Muscle layer of colon (tissue), 2 donors: ENCODE data around the gene RELL1.

ENCODE experiments used
- H3K27ac ChIP-seq: one replicate; pipeline ENCODE4 v1.7.0; 2013; ENCODE audit warnings: low read depth, mild to moderate bottlenecking, low read length, moderate library complexity
- H3K27me3 ChIP-seq, 2 donors: one replicate each; pipeline ENCODE4 v1.7.0; 2013; ENCODE audit warnings: low read length in 2 of 2, mild to moderate bottlenecking in 2 of 2; ENCODE audit not compliant: insufficient read depth in 2 of 2, control insufficient read depth in 1 of 2
- H3K36me3 ChIP-seq: one replicate; pipeline ENCODE4 v1.7.0; 2013; ENCODE audit warnings: mild to moderate bottlenecking, low read length; ENCODE audit not compliant: insufficient read depth
- H3K4me1 ChIP-seq: one replicate; pipeline ENCODE4 v1.7.0; 2013; ENCODE audit warnings: mild to moderate bottlenecking, low read length; ENCODE audit not compliant: insufficient read depth
- H3K4me3 ChIP-seq, 2 donors: one replicate each; pipeline ENCODE4 v1.7.0; 2013; ENCODE audit warnings: low read length in 2 of 2, low read depth in 1 of 2, mild to moderate bottlenecking in 1 of 2, moderate library complexity in 1 of 2
- H3K9ac ChIP-seq: one replicate; pipeline ENCODE4 v1.7.0; 2013; ENCODE audit warnings: low read length
- H3K9me3 ChIP-seq: one replicate; pipeline ENCODE4 v1.7.0; 2013; ENCODE audit warnings: mild to moderate bottlenecking, low read length
- donor health status: abdominal sarcoma.
- donor health status: Adenocarcinoma of cecum.

Gene RELL1

DNA sequence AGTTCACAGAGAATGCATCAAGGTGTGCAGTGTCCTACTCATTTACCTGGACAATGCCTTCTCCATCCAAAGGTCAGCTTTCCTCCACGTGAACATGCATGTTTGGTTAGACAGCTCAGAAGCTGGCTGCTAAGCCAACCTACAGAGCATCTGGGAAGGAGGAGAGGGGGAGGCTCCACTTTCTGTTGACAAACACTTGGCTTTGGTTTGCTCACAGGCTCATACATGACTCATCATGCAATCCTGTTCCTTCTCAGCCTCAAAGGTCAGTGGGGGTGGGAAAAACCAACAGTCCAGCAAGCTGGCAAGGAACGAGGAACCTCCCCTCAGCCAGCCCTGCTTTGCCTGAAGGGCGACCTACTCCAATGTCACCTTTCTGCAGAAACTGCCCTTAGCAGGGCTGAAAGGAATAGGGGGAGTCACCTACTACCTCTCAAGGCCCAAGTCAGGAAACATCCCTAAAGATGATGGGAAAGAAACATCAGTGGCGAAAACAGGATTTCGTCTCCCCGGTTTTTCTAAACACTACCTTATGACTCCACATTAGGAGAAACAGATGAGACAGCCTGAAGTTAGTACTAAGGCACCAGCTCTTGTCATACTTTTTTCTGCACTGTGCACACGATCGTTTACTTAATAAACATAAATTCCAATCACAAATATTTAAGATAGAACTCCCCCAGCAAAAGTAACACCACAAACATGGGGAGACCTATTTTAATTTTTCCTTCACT, 37.9 kb downstream of the RELL1 start:
- H3K9ac ChIP-seq: no peak overlapping the region
- H3K36me3 ChIP-seq: peaks cover 32% of the 10 kb centered on the region
- H3K27ac ChIP-seq: no peak overlapping the region
- H3K4me3 ChIP-seq: no peak overlapping the region
- no peaks in the 10 kb centered on the region for H3K9me3 ChIP-seq
- no peaks in the 10 kb centered on the region for H3K27me3 ChIP-seq
- H3K4me1 ChIP-seq: peaks cover 7% of the 10 kb centered on the region

GRCh38 chr4:37646247-37646646, 39.9 kb downstream of the RELL1 start:
- H3K4me1 ChIP-seq: peaks cover 7% of the 10 kb centered on the region
- H3K27ac ChIP-seq: no peak overlapping the region
- no peaks in the 10 kb centered on the region for H3K27me3 ChIP-seq
- no peak overlapping the region for H3K9ac ChIP-seq
- no peaks in the 10 kb centered on the region for H3K9me3 ChIP-seq
- no peak overlapping the region for H3K4me3 ChIP-seq
- peaks cover 32% of the 10 kb centered on the region for H3K36me3 ChIP-seq

GRCh38 chr4:37645736-37646135, 40.4 kb downstream of the RELL1 start:
- Histone ChIP-seq H3K27me3 (no peaks in the 10 kb centered on the region), H3K27ac (no peak overlapping the region), H3K9me3 (no peaks in the 10 kb centered on the region)

GRCh38 chr4:37644962-37645361, 41.2 kb downstream of the RELL1 start:
- Histone ChIP-seq H3K9me3 (no peaks in the 10 kb centered on the region), H3K36me3 (peaks cover 32% of the 10 kb centered on the region), H3K4me1 (peaks cover 7% of the 10 kb centered on the region), H3K27me3 (no peaks in the 10 kb centered on the region), H3K9ac (no peak overlapping the region), H3K4me3 (no peak overlapping the region), H3K27ac (no peak overlapping the region)

More at GRCh38 chr4:37645736-37646135, 40.4 kb downstream of the RELL1 start:
- H3K4me1 ChIP-seq: peaks cover 7% of the 10 kb centered on the region
- H3K4me3 ChIP-seq: no peak overlapping the region
- H3K9ac ChIP-seq: no peak overlapping the region
- peaks cover 32% of the 10 kb centered on the region for H3K36me3 ChIP-seq

DNA sequence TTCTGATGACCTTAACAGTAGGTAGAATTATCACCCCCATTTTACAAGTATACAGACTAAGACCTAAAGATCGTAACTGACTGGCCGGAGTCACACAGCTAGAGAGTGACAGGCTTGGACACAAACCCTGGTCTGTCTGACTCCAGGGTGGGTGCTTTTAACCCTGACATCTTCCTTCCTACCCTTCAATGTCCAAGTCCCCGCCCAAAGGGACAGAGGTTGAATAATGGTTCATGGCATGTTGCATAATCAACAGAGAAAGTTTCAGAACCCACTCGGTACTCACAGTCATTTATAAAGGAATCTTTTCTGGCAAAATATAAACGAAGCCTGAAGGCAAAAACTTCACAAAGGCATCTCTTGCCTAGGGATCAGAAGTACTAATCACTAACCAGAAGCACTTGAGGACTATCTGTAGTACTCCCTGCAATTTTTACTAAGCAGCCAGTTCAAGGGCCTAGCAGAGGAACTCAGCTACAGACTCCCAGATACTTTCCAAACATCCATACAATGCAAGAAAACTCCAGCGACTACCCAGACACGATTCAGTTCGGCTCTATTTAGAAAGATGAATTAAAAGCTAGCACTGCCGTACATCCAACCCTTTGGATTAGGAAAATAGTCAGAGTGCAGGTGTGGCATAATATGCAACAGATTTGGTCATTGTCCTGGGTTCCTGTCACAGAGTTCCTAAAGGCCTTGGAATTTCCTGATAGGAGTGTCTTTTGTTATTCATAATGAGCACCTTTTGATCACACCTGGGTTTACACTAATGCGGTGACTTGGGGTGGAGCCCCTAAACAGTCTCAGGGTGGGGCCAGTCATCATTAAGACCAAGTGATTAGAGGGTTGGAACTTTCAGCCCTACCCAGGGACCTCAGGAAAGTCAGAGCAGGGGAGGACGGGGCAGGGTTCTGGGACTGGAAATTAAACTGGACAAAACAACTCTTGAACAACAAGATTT, 44.0 kb downstream of the RELL1 start:
- Histone ChIP-seq H3K4me3 (no peak overlapping the region), H3K9me3 (no peaks in the 10 kb centered on the region), H3K36me3 (peaks cover 21% of the 10 kb centered on the region), H3K27ac (no peak overlapping the region), H3K9ac (no peak overlapping the region), H3K4me1 (no peaks in the 10 kb centered on the region), H3K27me3 (no peaks in the 10 kb centered on the region)

DNA sequence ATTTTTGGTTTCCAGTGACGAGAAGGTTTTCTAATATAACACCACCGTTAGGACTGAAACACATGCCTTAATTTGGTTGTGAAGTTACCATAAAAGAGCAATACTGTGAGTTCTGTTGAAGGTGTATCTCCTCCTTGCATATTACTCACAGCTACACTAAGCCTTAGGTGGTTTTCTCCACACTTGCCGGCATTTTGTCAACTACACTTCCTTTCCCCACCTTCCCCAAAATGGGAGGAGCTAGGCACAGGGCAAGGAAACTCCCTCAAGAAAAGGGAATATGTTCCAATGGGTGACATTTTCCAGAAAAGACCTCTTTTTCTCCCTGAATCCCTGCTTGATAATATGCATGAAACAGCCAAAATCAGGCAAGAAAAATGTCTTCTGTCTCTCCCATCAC, 44.8 kb downstream of the RELL1 start:
- no peak overlapping the region for H3K9ac ChIP-seq
- no peak overlapping the region for H3K27ac ChIP-seq
- H3K27me3 ChIP-seq: no peaks in the 10 kb centered on the region
- H3K4me3 ChIP-seq: no peak overlapping the region
- no peaks in the 10 kb centered on the region for H3K9me3 ChIP-seq
- H3K4me1 ChIP-seq: no peaks in the 10 kb centered on the region
- H3K36me3 ChIP-seq: peaks cover 14% of the 10 kb centered on the region

GRCh38 chr4:37639551-37640285, 46.5 kb downstream of the RELL1 start:
- Histone ChIP-seq H3K9ac (no peak overlapping the region), H3K36me3 (peaks cover 14% of the 10 kb centered on the region), H3K27me3 (no peaks in the 10 kb centered on the region), H3K4me1 (no peaks in the 10 kb centered on the region), H3K27ac (no peak overlapping the region), H3K4me3 (no peak overlapping the region), H3K9me3 (no peaks in the 10 kb centered on the region)

DNA sequence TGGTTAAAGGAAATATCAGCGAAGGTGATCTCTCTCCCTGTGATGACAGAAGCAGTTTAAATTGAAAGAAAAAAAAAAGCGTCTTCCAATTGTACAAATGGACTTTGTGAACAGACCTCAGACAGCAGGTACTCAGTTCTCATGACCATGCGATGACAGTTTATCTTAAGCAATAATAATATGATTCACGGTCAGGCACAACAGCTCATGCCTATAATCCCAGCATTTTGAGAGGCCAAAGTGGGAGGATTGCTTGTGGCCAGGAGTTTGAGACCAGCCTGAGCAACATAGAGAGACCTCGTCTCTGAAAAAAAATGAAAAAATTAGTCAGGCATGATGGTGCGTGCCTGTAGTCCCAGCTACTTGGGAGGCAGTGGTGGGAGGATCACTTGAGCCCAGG, 51.0 kb downstream of the RELL1 start:
- no peaks in the 10 kb centered on the region for H3K27me3 ChIP-seq
- H3K4me3 ChIP-seq: no peak overlapping the region
- no peak overlapping the region for H3K27ac ChIP-seq
- no peaks in the 10 kb centered on the region for H3K4me1 ChIP-seq
- no peak overlapping the region for H3K9ac ChIP-seq
- no peaks in the 10 kb centered on the region for H3K9me3 ChIP-seq
- peaks cover 36% of the 10 kb centered on the region for H3K36me3 ChIP-seq

DNA sequence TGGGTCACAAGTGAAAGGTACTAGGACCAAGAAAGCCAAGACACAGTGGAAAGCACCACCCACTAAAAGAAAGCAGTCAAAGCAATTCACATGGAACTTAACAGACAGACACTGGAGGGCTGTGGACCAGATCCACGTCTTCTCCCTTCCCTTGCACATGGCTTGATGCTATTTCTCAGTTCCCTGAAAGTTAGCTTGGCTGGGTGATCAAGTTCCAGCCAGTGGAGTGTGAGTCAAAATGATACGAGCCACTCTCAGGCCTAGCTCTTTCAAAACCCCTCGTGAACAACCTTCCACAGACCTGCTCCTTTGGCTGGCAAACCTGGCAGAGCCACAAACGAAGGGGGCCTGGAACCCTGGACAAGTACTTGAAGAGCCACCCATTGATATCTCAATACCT, 52.0 kb downstream of the RELL1 start:
- H3K27ac ChIP-seq: no peak overlapping the region
- no peak overlapping the region for H3K4me3 ChIP-seq
- H3K27me3 ChIP-seq: no peaks in the 10 kb centered on the region
- H3K9me3 ChIP-seq: no peaks in the 10 kb centered on the region
- peaks cover 36% of the 10 kb centered on the region for H3K36me3 ChIP-seq
- no peak overlapping the region for H3K9ac ChIP-seq
- no peaks in the 10 kb centered on the region for H3K4me1 ChIP-seq

GRCh38 chr4:37632836-37633235, 53.3 kb downstream of the RELL1 start:
- no peak overlapping the region for H3K4me3 ChIP-seq
- peaks cover 36% of the 10 kb centered on the region for H3K36me3 ChIP-seq
- H3K27ac ChIP-seq: no peak overlapping the region
- H3K27me3 ChIP-seq: no peaks in the 10 kb centered on the region
- H3K4me1 ChIP-seq: no peaks in the 10 kb centered on the region
- H3K9ac ChIP-seq: no peak overlapping the region
- no peaks in the 10 kb centered on the region for H3K9me3 ChIP-seq

DNA sequence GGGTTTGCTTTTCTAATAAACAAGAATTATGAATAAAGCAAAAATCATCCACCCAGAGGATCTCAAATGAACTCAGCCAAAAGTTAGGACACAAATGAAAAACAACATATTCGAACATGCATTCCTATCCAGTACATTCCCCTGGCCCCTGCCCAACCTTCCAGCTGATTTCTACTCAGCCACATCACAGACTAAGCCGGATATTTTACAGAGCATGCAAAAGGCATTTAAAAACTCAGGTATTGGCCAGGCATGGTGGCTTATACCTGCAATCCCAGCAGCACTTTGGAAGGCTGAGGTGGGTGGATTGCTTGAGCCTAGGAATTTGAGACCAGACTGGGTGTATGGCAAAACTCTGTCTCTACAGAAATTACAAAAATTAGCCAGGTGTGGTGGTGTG, 54.6 kb downstream of the RELL1 start:
- H3K9ac ChIP-seq: no peak overlapping the region
- H3K9me3 ChIP-seq: no peaks in the 10 kb centered on the region
- H3K4me1 ChIP-seq: no peaks in the 10 kb centered on the region
- H3K36me3 ChIP-seq: peaks cover 31% of the 10 kb centered on the region
- no peaks in the 10 kb centered on the region for H3K27me3 ChIP-seq
- no peak overlapping the region for H3K4me3 ChIP-seq
- H3K27ac ChIP-seq: no peak overlapping the region
